GM23248 (cell line): ENCODE results near the gene RADIL. TPM values are rescaled to one million over a fixed set of nuclear protein-coding genes. Genes with fewer than 3 reads are reported as not detected.

Source experiments
- DNase-seq: peaks from one replicate; pipeline ENCODE4 v3.0.0-alpha.2; 2015
- H2AFZ ChIP-seq: fragments of 200-600 bp; sonication (generic); 2 replicates; pipeline ENCODE4 v1.6.1; 2016; ENCODE audit warnings: antibody characterized with exemption
- H3F3A ChIP-seq: fragments of 200-600 bp; sonication (generic); 2 replicates; pipeline ENCODE4 v1.6.1; 2016; ENCODE audit warnings: mild to moderate bottlenecking, antibody characterized with exemption, mixed run types; ENCODE audit not compliant: insufficient read depth
- H3K27ac ChIP-seq: fragments of 200-600 bp; sonication (generic); 2 replicates; pipeline ENCODE4 v1.5.1; 2016; ENCODE audit warnings: mild to moderate bottlenecking
- H3K27me3 ChIP-seq: fragments of 200-600 bp; sonication (generic); replicated peaks from 2 replicates; pipeline ENCODE4 v1.6.1; 2016; ENCODE audit warnings: mild to moderate bottlenecking; ENCODE audit not compliant: insufficient read depth
- H3K36me3 ChIP-seq: fragments of 200-600 bp; sonication (generic); 2 replicates; pipeline ENCODE4 v1.6.1; 2016; ENCODE audit warnings: low read depth, mild to moderate bottlenecking
- H3K4me1 ChIP-seq: fragments of 200-600 bp; sonication (generic); 2 replicates; pipeline ENCODE4 v1.6.1; 2016; ENCODE audit warnings: mild to moderate bottlenecking; ENCODE audit not compliant: insufficient read depth
- H3K4me2 ChIP-seq: fragments of 200-600 bp; sonication (generic); one replicate; pipeline ENCODE4 v1.6.1; 2016; ENCODE audit warnings: mild to moderate bottlenecking; ENCODE audit not compliant: unreplicated experiment
- H3K4me3 ChIP-seq: fragments of 200-600 bp; sonication (generic); 2 replicates; pipeline ENCODE4 v1.5.1; 2016; ENCODE audit warnings: mild to moderate bottlenecking
- H3K79me2 ChIP-seq: fragments of 200-600 bp; sonication (generic); 2 replicates; pipeline ENCODE4 v1.6.1; 2016; ENCODE audit warnings: mild to moderate bottlenecking; ENCODE audit not compliant: insufficient read depth
- H3K9ac ChIP-seq: fragments of 200-600 bp; sonication (generic); 2 replicates; pipeline ENCODE4 v1.6.1; 2016; ENCODE audit warnings: mild to moderate bottlenecking
- H3K9me2 ChIP-seq: fragments of 200-600 bp; sonication (generic); 2 replicates; pipeline ENCODE4 v1.6.1; 2016; ENCODE audit warnings: mixed run types, mild to moderate bottlenecking, moderate library complexity; ENCODE audit not compliant: insufficient read depth
- H3K9me3 ChIP-seq: fragments of 200-600 bp; sonication (generic); one replicate; pipeline ENCODE4 v1.6.1; 2017; ENCODE audit warnings: low read depth
- H4K20me1 ChIP-seq: fragments of 200-600 bp; sonication (generic); 2 replicates; pipeline ENCODE4 v1.6.0; 2016; ENCODE audit not compliant: insufficient read depth
- EZH2 ChIP-seq: fragments of 200-600 bp; sonication (generic); IDR thresholded peaks from 2 replicates; pipeline ENCODE4 v1.6.1; 2018; ENCODE audit warnings: antibody characterized with exemption, mild to moderate bottlenecking; ENCODE audit not compliant: insufficient read depth, poor library complexity, severe bottlenecking
- EZH2phosphoT487 ChIP-seq: fragments of 200-600 bp; sonication (generic); IDR thresholded peaks from 2 replicates; pipeline ENCODE4 v1.6.1; 2018; ENCODE audit warnings: antibody characterized with exemption, moderate library complexity, mild to moderate bottlenecking, low read depth; ENCODE audit not compliant: insufficient read depth
- WGBS, 2 experiments: methylation state at CpG; one replicate each; pipeline ENCODE4 v1.1.6; 2015 to 2017; ENCODE audit warnings: low lambda C conversion rate in 2 of 2, low coverage in 1 of 2; ENCODE audit errors: missing lambda C conversion rate in 2 of 2; 5-methylcytosine and 5-hydroxymethylcytosine counted together
- in situ Hi-C: fragments of 300-500 bp; cut with MboI; formaldehyde crosslinking; loops from 2 replicates; pipeline ENCODE4 v1.15.0; 2020
- polyA plus RNA-seq: library from polyadenylated mRNA; unstranded; fragments of >200 nt; fragmentation: Nextera tagmentation; extraction: Ambion mirVana; gene quantifications from 2 replicates; pipeline ENCODE4 v1.2.1, GENCODE V29; 2016
- total RNA-seq: library from RNA; depleted of rRNA; stranded (reverse); fragments of >200 nt; shearing (Covaris generic); gene quantifications from 2 replicates; pipeline ENCODE4 v1.2.3, GENCODE V29; 2014

RADIL gene
- total and polyA plus RNA-seq, 2 experiments from 2014 or later: 0.55 to 4.3 TPM

GRCh38 chr7:4774007-4774406, 109.5 kb downstream of the RADIL start:
- peaks cover 69% of the 10 kb centered on the region for H3K79me2 ChIP-seq
- TF ChIP-seq EZH2phosphoT487 (no peak), EZH2 (no peak)
- no peak for DNase-seq
- H4K20me1 ChIP-seq: no peaks in the 10 kb centered on the region
- no peaks in the 10 kb centered on the region for H3K9me2 ChIP-seq
- H3K9ac ChIP-seq: peak overlapping the region; percentile 99; the same call in 1 of the 2 replicates
- H2AFZ ChIP-seq: no peak overlapping the region
- peaks cover 12% of the 10 kb centered on the region; the same call in 1 of the 2 replicates for H3K4me1 ChIP-seq
- H3K4me2 ChIP-seq: peak overlapping the region; percentile 82
- no peaks in the 10 kb centered on the region for H3K36me3 ChIP-seq
- in situ Hi-C loops: no loop called here
- no peaks in the 10 kb centered on the region for H3K27me3 ChIP-seq
- peak overlapping the region; percentile 98; the same call in 1 of the 2 replicates for H3K27ac ChIP-seq
- H3K4me3 ChIP-seq: no peak overlapping the region
- peaks cover 24% of the 10 kb centered on the region for H3F3A ChIP-seq
- no peaks in the 10 kb centered on the region for H3K9me3 ChIP-seq
- WGBS, 2 experiments: 81 to 84% methylated on average over 12 of the region's 12 CpGs

DNA sequence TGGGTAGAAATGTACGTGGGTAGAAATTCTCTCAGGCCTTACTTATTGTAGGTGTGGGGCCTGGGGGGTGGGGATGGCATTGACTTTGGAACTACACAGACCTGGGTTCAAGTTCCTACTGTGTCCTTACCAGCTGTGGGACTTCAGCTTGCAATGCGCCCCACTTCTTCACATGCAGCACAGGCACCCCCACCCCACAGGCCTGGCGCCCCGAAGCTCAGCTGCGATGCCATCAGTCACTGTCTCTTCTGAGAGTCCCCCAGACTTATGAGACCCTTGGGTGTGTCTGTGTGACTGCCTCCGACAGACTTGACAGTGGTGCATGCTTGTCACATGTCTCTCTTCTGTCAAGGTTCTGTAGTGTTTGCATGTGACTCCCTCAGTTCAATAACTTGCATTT, 111.2 kb downstream of the RADIL start:
- no peak for DNase-seq
- no peak overlapping the region for H3K9ac ChIP-seq
- H3K4me1 ChIP-seq: peaks cover 12% of the 10 kb centered on the region; the same call in 1 of the 2 replicates
- 97 to 98% methylated on average over 6 of the region's 6 CpGs for WGBS, 2 experiments
- H3K4me2 ChIP-seq: no peak overlapping the region
- peaks cover 24% of the 10 kb centered on the region for H3F3A ChIP-seq
- no peak overlapping the region for H2AFZ ChIP-seq
- H3K4me3 ChIP-seq: no peak overlapping the region
- no peak overlapping the region for H3K27ac ChIP-seq
- no peaks in the 10 kb centered on the region for H3K27me3 ChIP-seq
- in situ Hi-C loops: no loop called here
- H3K36me3 ChIP-seq: 0 out of 2 replicates have a peak, but pooled peaks cover 3% of the 10 kb centered on the region
- no peaks in the 10 kb centered on the region for H4K20me1 ChIP-seq
- H3K9me3 ChIP-seq: no peaks in the 10 kb centered on the region
- peaks cover 60% of the 10 kb centered on the region for H3K79me2 ChIP-seq
- no peak for TF ChIP-seq EZH2phosphoT487
- no peak for TF ChIP-seq EZH2
- no peaks in the 10 kb centered on the region for H3K9me2 ChIP-seq

DNA sequence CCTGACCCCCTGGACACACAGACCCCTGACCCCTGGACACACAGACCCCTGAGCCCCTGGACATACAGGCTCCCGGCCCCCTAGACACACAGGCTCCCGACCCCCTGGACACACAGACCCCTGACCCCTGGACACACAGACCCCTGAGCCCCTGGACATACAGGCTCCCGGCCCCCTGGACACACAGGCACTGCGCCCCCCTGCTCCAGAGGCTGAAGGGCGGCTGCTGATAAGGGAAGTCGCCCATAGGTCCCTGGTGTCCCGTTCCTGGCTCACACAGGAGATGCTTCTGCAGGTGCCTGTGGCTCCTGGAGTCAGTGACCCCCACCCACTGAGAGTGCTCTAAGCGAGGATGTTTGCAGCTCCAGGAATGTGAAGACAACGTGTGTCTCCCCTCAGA, 111.8 kb downstream of the RADIL start:
- H3K27me3 ChIP-seq: no peaks in the 10 kb centered on the region
- no peak overlapping the region for H3K27ac ChIP-seq
- no peaks in the 10 kb centered on the region for H3K9me2 ChIP-seq
- TF ChIP-seq EZH2phosphoT487 (no peak), EZH2 (no peak)
- H3K4me1 ChIP-seq: peaks cover 8% of the 10 kb centered on the region; the same call in 1 of the 2 replicates
- H3F3A ChIP-seq: peaks cover 21% of the 10 kb centered on the region
- H4K20me1 ChIP-seq: no peaks in the 10 kb centered on the region
- H3K4me3 ChIP-seq: no peak overlapping the region
- DNase-seq: no peak
- no peak overlapping the region for H2AFZ ChIP-seq
- in situ Hi-C loops: no loop called here
- H3K9me3 ChIP-seq: no peaks in the 10 kb centered on the region
- WGBS, 2 experiments: 84 to 96% methylated on average over 7 to 9 of the region's 9 CpGs
- H3K4me2 ChIP-seq: no peak overlapping the region
- peaks cover 60% of the 10 kb centered on the region for H3K79me2 ChIP-seq
- H3K36me3 ChIP-seq: 0 out of 2 replicates have a peak, but pooled peaks cover 3% of the 10 kb centered on the region
- no peak overlapping the region for H3K9ac ChIP-seq

- Histone ChIP-seq H3K36me3 (0 out of 2 replicates have a peak, but pooled peaks cover 3% of the 10 kb centered on the region), H2AFZ (no peak overlapping the region), H3K4me1 (0 out of 2 replicates have a peak, but pooled peaks cover 4% of the 10 kb centered on the region), H3K79me2 (peaks cover 61% of the 10 kb centered on the region), H3K27me3 (no peaks in the 10 kb centered on the region), H3K9me3 (no peaks in the 10 kb centered on the region), H3K27ac (no peak overlapping the region), H3K9ac (no peak overlapping the region), H3F3A (peaks cover 13% of the 10 kb centered on the region; the same call in 1 of the 2 replicates), H3K9me2 (no peaks in the 10 kb centered on the region), H3K4me2 (no peak overlapping the region), H3K4me3 (no peak overlapping the region), H4K20me1 (no peaks in the 10 kb centered on the region)
- 61 to 73% methylated on average over 6 to 9 of the region's 9 CpGs for WGBS, 2 experiments
- no peak for DNase-seq
- in situ Hi-C loops: no loop called here
- TF ChIP-seq EZH2 (no peak), EZH2phosphoT487 (no peak)
These were observed 112.6 kb downstream of the RADIL start for GRCh38 chr7:4770886-4771285.
